Endothelial cell of umbilical vein (primary cell): ENCODE measurements around the gene ZNF219. TPM values are rescaled to one million over a fixed set of nuclear protein-coding genes. Genes with fewer than 3 reads are reported as not detected.

Experiments
- BruUV-seq: library from RNA; stranded (reverse); fragments of 400-500 nt; replicated peaks from 2 replicates; lab custom pipeline; 2021; lab: Mats Ljungman, UMichigan
- CTCF ChIA-PET: fragments of 300-600, 350-600 bp; sonication (Branson Sonifier 250); formaldehyde crosslinking; loops from one replicate; lab custom pipeline; 2021; ENCODE audit warnings: antibody characterized with exemption, inconsistent platforms; lab: Charles Lee
- POLR2A ChIA-PET: fragments of 300-600, 350-600 bp; sonication (Branson Sonifier 250); formaldehyde crosslinking; loops from one replicate; lab custom pipeline; 2021; ENCODE audit warnings: antibody characterized with exemption, inconsistent platforms; lab: Charles Lee
- DNase-seq: peaks from one replicate; pipeline ENCODE4 v3.0.0-alpha.2; 2011; ENCODE audit warnings: low read depth, low spot score
- FAIRE-seq: peaks from 2 replicates; lab custom pipeline; 2011; peaks lifted over from hg19 to GRCh38; lab: Jason Lieb, UNC
- H2AFZ ChIP-seq: 2 replicates; pipeline ENCODE4 v1.6.0; 2012; ENCODE audit warnings: low read depth, low read length, control low read depth, inconsistent platforms
- H3K27ac ChIP-seq: 2 replicates; pipeline ENCODE4 v1.5.1; 2011; ENCODE audit warnings: low read depth, mild to moderate bottlenecking, control low read depth, low read length, moderate library complexity; ENCODE audit not compliant: insufficient read depth
- H3K27me3 ChIP-seq, 2 experiments: 2 replicates each; pipeline versions ENCODE4 v1.6.0 to v1.6.1; 2011; ENCODE audit warnings: low read length in 2 of 2, mixed read lengths in 1 of 2; ENCODE audit not compliant: control insufficient read depth in 2 of 2, insufficient read depth in 2 of 2
- H3K36me3 ChIP-seq, 2 experiments: 2 replicates in 1 of 2; 3 replicates in 1 of 2; pipeline ENCODE4 v1.5.1; 2011; ENCODE audit warnings: low read length in 2 of 2, mild to moderate bottlenecking in 1 of 2, moderate library complexity in 1 of 2; ENCODE audit not compliant: control insufficient read depth in 2 of 2, insufficient read depth in 2 of 2; ENCODE audit errors: extremely low read depth in 1 of 2
- H3K4me1 ChIP-seq: 3 replicates; pipeline ENCODE4 v1.5.1; 2011; ENCODE audit warnings: mild to moderate bottlenecking, low read length; ENCODE audit not compliant: control insufficient read depth, insufficient read depth; ENCODE audit errors: extremely low read depth
- H3K4me2 ChIP-seq: 2 replicates; pipeline ENCODE4 v1.6.1; 2011; ENCODE audit warnings: low read length, control low read depth, mixed read lengths; ENCODE audit not compliant: insufficient read depth
- H3K4me3 ChIP-seq, 3 experiments: fragments of 200-600 bp in 1 of 3; sonication (generic), shearing (Covaris generic) in 1 of 3; replicated peaks in 1 of 3; 2 replicates each; pipeline ENCODE4 v1.5.1; 2011 to 2016; ENCODE audit warnings: control low read depth in 3 of 3, low read length in 3 of 3, mild to moderate bottlenecking in 2 of 3, inconsistent platforms in 1 of 3, low read depth in 1 of 3, moderate library complexity in 1 of 3; ENCODE audit not compliant: insufficient read depth in 1 of 3
- H3K79me2 ChIP-seq: 2 replicates; pipeline ENCODE4 v1.6.0; 2012; ENCODE audit warnings: low read length, inconsistent platforms; ENCODE audit not compliant: control insufficient read depth, insufficient read depth
- H3K9ac ChIP-seq: replicated peaks from 2 replicates; pipeline ENCODE3; 2011; ENCODE audit warnings: low read length, control low read depth; ENCODE audit not compliant: insufficient read depth; ENCODE audit errors: extremely low read depth
- H3K9me1 ChIP-seq: replicated peaks from 3 replicates; pipeline ENCODE4 v1.6.0; 2011; ENCODE audit warnings: mild to moderate bottlenecking, low read length; ENCODE audit not compliant: control insufficient read depth, insufficient read depth; ENCODE audit errors: extremely low read depth
- H3K9me3 ChIP-seq: replicated peaks from 2 replicates; pipeline ENCODE4 v1.5.1; 2012; ENCODE audit warnings: low read length, inconsistent platforms; ENCODE audit not compliant: control insufficient read depth, insufficient read depth
- H4K20me1 ChIP-seq: replicated peaks from 2 replicates; pipeline ENCODE3; 2011; ENCODE audit warnings: mild to moderate bottlenecking, low read length; ENCODE audit not compliant: control insufficient read depth, insufficient read depth; ENCODE audit errors: extremely low read depth
- EZH2 ChIP-seq: IDR thresholded peaks from 2 replicates; pipeline ENCODE4 v1.6.1; 2012; ENCODE audit warnings: borderline replicate concordance, low read depth, mild to moderate bottlenecking, moderate library complexity, low read length, inconsistent platforms; ENCODE audit not compliant: severe bottlenecking
- FOS ChIP-seq: IDR thresholded peaks from 2 replicates; pipeline ENCODE4 v1.6.1; 2011; ENCODE audit warnings: mild to moderate bottlenecking, low read length, moderate library complexity, borderline replicate concordance; ENCODE audit not compliant: insufficient read depth
- GATA2 ChIP-seq: IDR thresholded peaks from 2 replicates; pipeline ENCODE4 v1.7.0; 2011; ENCODE audit warnings: low read depth, mild to moderate bottlenecking, moderate library complexity, mixed read lengths, low read length; ENCODE audit not compliant: insufficient read length, insufficient read depth
- JUN ChIP-seq: IDR thresholded peaks from 2 replicates; pipeline ENCODE4 v1.6.1; 2011; ENCODE audit warnings: borderline replicate concordance, low read depth; ENCODE audit not compliant: insufficient read length, insufficient read depth
- MYC ChIP-seq: IDR thresholded peaks from one replicate; pipeline ENCODE4 v1.6.1; 2011; ENCODE audit warnings: mild to moderate bottlenecking, low read depth, low read length
- POLR2A ChIP-seq: IDR thresholded peaks from 2 replicates; pipeline ENCODE4 v1.6.1; 2012; ENCODE audit warnings: low read depth, mild to moderate bottlenecking, control low read depth, low read length
- POLR2AphosphoS5 ChIP-seq: IDR thresholded peaks from 2 replicates; pipeline ENCODE4 v1.6.1; 2012; ENCODE audit warnings: low read depth, mild to moderate bottlenecking, control low read depth, low read length, moderate library complexity; ENCODE audit not compliant: insufficient read depth
- dilution Hi-C: fragments of 300-500 bp; cut with MboI; formaldehyde crosslinking; loops from one replicate; pipeline ENCODE4 v1.15.0; 2019; ENCODE audit warnings: low sequenced_read_pairs; ENCODE audit not compliant: extremely low pct_ligation_motif_present
- intact Hi-C: fragments of 100-400 bp; cut with micrococcal nuclease; formaldehyde crosslinking; loops from one replicate; pipeline ENCODE4 v1.10.0; 2022
- polyA plus RNA-seq, 4 experiments: library from polyadenylated mRNA; depleted of rRNA in 3 of 4; stranded (reverse) in 3 of 4; unstranded in 1 of 4; fragments of >200 nt; gene quantifications; 2 replicates each; pipeline versions ENCODE4 v1.2.1 to v1.2.3, GENCODE V29; 2011 to 2012; ENCODE audit warnings: missing spikeins in 1 of 4
- total RNA-seq: library from RNA; stranded (reverse); gene quantifications from 2 replicates; pipeline ENCODE4 v1.2.3, GENCODE V29; 2021
- TF ChIP-seq, protein P1 (sequence below): IDR thresholded peaks from 2 replicates; pipeline ENCODE4 v1.6.1; 2011; ENCODE audit not compliant: insufficient read depth, insufficient read length
- TF ChIP-seq, protein P2 (sequence below), 2 donors: IDR thresholded peaks; 1 replicate in 1 of 2; 2 replicates in 1 of 2; pipeline ENCODE4 v1.5.1; 2011; ENCODE audit warnings: low read length in 2 of 2, mild to moderate bottlenecking in 2 of 2, moderate library complexity in 2 of 2, control low read depth in 1 of 2, inconsistent platforms in 1 of 2, low read depth in 1 of 2; ENCODE audit not compliant: insufficient read depth in 1 of 2; ENCODE audit errors: extremely low read depth in 1 of 2

The ZNF219 gene
- total and polyA plus RNA-seq, 2 donors (not counting 3 experiments of a cell fraction or from before 2014, with no cell fraction given) = 13.2 to 15.2 TPM

DNA sequence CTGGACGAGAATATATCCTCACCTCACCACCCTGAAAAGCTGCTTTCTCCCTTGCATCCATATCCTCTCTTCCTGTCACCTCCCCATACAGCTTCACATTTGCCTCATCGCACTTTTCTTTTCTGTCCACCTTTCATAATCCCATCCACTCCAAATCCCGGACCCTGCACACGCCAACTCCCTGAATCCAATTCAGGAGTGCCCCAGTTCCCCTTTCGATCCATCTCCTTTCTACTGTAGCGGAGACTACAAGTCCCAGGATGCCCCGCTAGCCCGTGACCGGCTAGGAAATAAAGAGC is 4.9 kb upstream of the ZNF219 start:
- peaks cover 12 to 21% of the 10 kb centered on the region in 2 experiments for H3K27me3 ChIP-seq
- no peaks in the 10 kb centered on the region for H4K20me1 ChIP-seq
- ChIA-PET CTCF (interaction anchor here (0.9 to 10.4 kb wide), 11 partner anchors 8 to 246 kb away, joined by 3 to 310 read pairs (median 17); no protein-coding TSS in a partner anchor), POLR2A (no interaction called here)
- no TSS peak for BruUV-seq
- dilution Hi-C loops (no loop called here), intact Hi-C loops (loop anchor here (5.0 kb wide), 1 partner anchor 131 kb away; no protein-coding TSS in a partner anchor)
- no peak for TF ChIP-seq GATA2
- TF ChIP-seq POLR2AphosphoS5 = no peak
- TF ChIP-seq FOS = no peak
- TF ChIP-seq POLR2A = no peak
- TF ChIP-seq, protein P1, sequence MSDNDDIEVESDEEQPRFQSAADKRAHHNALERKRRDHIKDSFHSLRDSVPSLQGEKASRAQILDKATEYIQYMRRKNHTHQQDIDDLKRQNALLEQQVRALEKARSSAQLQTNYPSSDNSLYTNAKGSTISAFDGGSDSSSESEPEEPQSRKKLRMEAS = no peak
- no peak for TF ChIP-seq MYC
- no peak for TF ChIP-seq EZH2
- TF ChIP-seq, protein P2, sequence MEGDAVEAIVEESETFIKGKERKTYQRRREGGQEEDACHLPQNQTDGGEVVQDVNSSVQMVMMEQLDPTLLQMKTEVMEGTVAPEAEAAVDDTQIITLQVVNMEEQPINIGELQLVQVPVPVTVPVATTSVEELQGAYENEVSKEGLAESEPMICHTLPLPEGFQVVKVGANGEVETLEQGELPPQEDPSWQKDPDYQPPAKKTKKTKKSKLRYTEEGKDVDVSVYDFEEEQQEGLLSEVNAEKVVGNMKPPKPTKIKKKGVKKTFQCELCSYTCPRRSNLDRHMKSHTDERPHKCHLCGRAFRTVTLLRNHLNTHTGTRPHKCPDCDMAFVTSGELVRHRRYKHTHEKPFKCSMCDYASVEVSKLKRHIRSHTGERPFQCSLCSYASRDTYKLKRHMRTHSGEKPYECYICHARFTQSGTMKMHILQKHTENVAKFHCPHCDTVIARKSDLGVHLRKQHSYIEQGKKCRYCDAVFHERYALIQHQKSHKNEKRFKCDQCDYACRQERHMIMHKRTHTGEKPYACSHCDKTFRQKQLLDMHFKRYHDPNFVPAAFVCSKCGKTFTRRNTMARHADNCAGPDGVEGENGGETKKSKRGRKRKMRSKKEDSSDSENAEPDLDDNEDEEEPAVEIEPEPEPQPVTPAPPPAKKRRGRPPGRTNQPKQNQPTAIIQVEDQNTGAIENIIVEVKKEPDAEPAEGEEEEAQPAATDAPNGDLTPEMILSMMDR (IDR thresholded peaks at IDR 0.05; ENCODE audit: extremely low read depth in 1 of 2, insufficient read depth in 1 of 2, low read depth in 1 of 2, low read length in 2 of 2) = no peak
- TF ChIP-seq JUN = no peak
- H2AFZ ChIP-seq = peak overlapping the region; percentile 72
- peak overlapping the region; percentile 97 for H3K9ac ChIP-seq
- FAIRE-seq = peak; percentile 97
- peak overlapping the region in 2 of 3 experiments; percentile 45 to 60 for H3K4me3 ChIP-seq
- no peak for DNase-seq
- peak overlapping the region; percentile 44 for H3K4me2 ChIP-seq
- H3K79me2 ChIP-seq = no peaks in the 10 kb centered on the region
- H3K36me3 ChIP-seq = no peaks in the 10 kb centered on the region
- H3K9me3 ChIP-seq = no peaks in the 10 kb centered on the region
- peaks cover 23% of the 10 kb centered on the region for H3K4me1 ChIP-seq
- no peaks in the 10 kb centered on the region for H3K9me1 ChIP-seq
- peak overlapping the region; percentile 93 for H3K27ac ChIP-seq
